OCI-LY3 (cell line): Measurements from ENCODE around the gene SYNPO.

Source experiments
- H2AFZ ChIP-seq: fragments of 200-600, 300-600 bp; shearing (Covaris generic); 2 replicates; pipeline ENCODE4 v1.6.0; 2014; ENCODE audit warnings: antibody characterized with exemption, low read depth, low read length
- H3K27ac ChIP-seq: fragments of 200-600, 300-600 bp; sonication (generic); 2 replicates; pipeline ENCODE4 v1.5.1; 2014; ENCODE audit warnings: mild to moderate bottlenecking, low read length, moderate library complexity, mixed read lengths
- H3K27me3 ChIP-seq: fragments of 200-600, 300-600 bp; sonication (generic); 2 replicates; pipeline ENCODE4 v1.6.1; 2014; ENCODE audit warnings: low read depth, low read length, mixed read lengths
- H3K36me3 ChIP-seq: fragments of 200-600, 300-600 bp; sonication (generic); replicated peaks from 2 replicates; pipeline ENCODE3; 2014; ENCODE audit warnings: low read depth, low read length, mixed read lengths
- H3K4me1 ChIP-seq: fragments of 300-600, 200-600 bp; sonication (generic); 2 replicates; pipeline ENCODE4 v1.6.1; 2014; ENCODE audit warnings: low read length, mixed read lengths
- H3K4me2 ChIP-seq: fragments of 200-600, 300-600 bp; sonication (generic); 2 replicates; pipeline ENCODE4 v1.6.1; 2014; ENCODE audit warnings: low read length, mixed read lengths
- H3K4me3 ChIP-seq: fragments of 300-600, 200-600 bp; sonication (generic); 2 replicates; pipeline ENCODE4 v1.5.1; 2014; ENCODE audit warnings: antibody characterized with exemption, mild to moderate bottlenecking, low read length, moderate library complexity
- H3K79me2 ChIP-seq: fragments of 300-600, 200-600 bp; shearing (Covaris generic); 2 replicates; pipeline ENCODE4 v1.6.1; 2014; ENCODE audit warnings: mild to moderate bottlenecking, low read length, mixed read lengths
- H3K9ac ChIP-seq: fragments of 300-600, 200-600 bp; shearing (Covaris generic); 2 replicates; pipeline ENCODE4 v1.6.0; 2014; ENCODE audit warnings: mild to moderate bottlenecking, low read length, moderate library complexity
- H3K9me3 ChIP-seq: fragments of 200-600, 300-600 bp; shearing (Covaris generic); 2 replicates; pipeline ENCODE4 v1.6.1; 2014; ENCODE audit warnings: low read length, mixed read lengths; ENCODE audit not compliant: insufficient read depth
- H4K20me1 ChIP-seq: fragments of 200-600, 300-600 bp; sonication (generic); 2 replicates; pipeline ENCODE4 v1.6.1; 2016; ENCODE audit warnings: low read length, mixed read lengths; ENCODE audit not compliant: insufficient read depth
- EZH2phosphoT487 ChIP-seq: fragments of 200-600 bp; shearing (Covaris generic); IDR thresholded peaks from 2 replicates; pipeline ENCODE4 v1.6.1; 2018; ENCODE audit warnings: antibody characterized with exemption, mixed run types, low read depth
- TF ChIP-seq, protein P1 (sequence below): fragments of 200-600, 300-600 bp; sonication (generic); IDR thresholded peaks from 2 replicates; pipeline ENCODE4 v1.5.1; 2014; ENCODE audit warnings: antibody characterized with exemption, low read length, low read depth

Gene SYNPO

DNA sequence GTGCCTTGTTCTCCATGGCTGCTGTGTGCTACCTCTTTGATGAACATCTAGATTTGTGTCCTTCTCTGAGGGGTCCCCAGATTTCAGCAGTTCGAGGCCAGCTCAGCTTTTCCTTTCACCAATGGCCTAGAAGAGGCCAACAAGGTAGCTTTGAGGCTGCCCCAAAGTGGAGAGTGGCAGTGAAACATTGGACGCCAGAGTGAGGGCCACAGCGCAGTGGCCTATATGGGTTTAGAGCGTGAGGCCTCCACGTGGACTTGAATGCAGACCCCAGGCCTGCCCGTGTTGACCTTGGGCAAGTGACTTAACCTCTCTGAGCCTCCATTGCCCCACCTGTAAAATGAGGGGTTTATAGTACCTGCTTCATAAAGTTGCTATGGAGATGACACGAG is 32.4 kb downstream of the SYNPO start:
- no peaks in the 10 kb centered on the region for H3K9me3 ChIP-seq
- H3K27ac ChIP-seq = no peak overlapping the region
- no peaks in the 10 kb centered on the region for H3K79me2 ChIP-seq
- H3K4me1 ChIP-seq = no peaks in the 10 kb centered on the region
- no peaks in the 10 kb centered on the region for H3K36me3 ChIP-seq
- no peaks in the 10 kb centered on the region for H4K20me1 ChIP-seq
- H3K27me3 ChIP-seq = no peaks in the 10 kb centered on the region
- H3K9ac ChIP-seq = no peak overlapping the region
- no peak overlapping the region for H3K4me3 ChIP-seq
- no peak overlapping the region for H3K4me2 ChIP-seq
- H2AFZ ChIP-seq = no peak overlapping the region
- TF ChIP-seq, protein P1, sequence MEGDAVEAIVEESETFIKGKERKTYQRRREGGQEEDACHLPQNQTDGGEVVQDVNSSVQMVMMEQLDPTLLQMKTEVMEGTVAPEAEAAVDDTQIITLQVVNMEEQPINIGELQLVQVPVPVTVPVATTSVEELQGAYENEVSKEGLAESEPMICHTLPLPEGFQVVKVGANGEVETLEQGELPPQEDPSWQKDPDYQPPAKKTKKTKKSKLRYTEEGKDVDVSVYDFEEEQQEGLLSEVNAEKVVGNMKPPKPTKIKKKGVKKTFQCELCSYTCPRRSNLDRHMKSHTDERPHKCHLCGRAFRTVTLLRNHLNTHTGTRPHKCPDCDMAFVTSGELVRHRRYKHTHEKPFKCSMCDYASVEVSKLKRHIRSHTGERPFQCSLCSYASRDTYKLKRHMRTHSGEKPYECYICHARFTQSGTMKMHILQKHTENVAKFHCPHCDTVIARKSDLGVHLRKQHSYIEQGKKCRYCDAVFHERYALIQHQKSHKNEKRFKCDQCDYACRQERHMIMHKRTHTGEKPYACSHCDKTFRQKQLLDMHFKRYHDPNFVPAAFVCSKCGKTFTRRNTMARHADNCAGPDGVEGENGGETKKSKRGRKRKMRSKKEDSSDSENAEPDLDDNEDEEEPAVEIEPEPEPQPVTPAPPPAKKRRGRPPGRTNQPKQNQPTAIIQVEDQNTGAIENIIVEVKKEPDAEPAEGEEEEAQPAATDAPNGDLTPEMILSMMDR = no peak
- no peak for TF ChIP-seq EZH2phosphoT487

DNA sequence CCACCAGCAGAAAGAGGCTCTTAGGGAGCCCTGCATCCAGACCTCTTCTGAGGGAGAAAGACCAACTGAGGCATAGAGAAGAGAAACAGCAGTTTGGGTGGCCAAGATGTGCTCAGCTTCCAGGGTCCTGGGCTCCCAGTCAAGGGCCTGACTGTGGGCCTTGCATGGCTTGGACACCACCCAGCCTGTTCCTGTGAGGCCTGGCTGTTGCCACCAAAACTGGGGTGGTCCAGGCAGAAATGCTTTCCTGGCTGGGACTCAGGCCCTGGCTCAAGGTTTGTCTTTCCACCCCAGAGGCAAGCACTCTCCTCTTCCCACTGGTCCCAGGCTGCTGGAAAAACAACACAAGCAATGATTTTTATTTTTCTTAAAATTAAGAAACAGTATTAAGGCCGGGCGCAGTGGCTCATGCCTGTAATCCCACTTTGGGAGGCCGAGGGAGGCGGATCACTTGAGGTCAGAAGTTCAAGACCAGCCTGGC is 33.9 kb downstream of the SYNPO start:
- Histone ChIP-seq H3K36me3 (no peaks in the 10 kb centered on the region), H3K27ac (no peak overlapping the region), H3K9ac (no peak overlapping the region), H3K27me3 (no peaks in the 10 kb centered on the region), H4K20me1 (no peaks in the 10 kb centered on the region), H3K4me1 (no peaks in the 10 kb centered on the region), H3K79me2 (no peaks in the 10 kb centered on the region), H2AFZ (no peak overlapping the region), H3K4me2 (no peak overlapping the region), H3K9me3 (no peaks in the 10 kb centered on the region), H3K4me3 (no peak overlapping the region)
- TF ChIP-seq EZH2phosphoT487 = no peak
- TF ChIP-seq, protein P1 = no peak

DNA sequence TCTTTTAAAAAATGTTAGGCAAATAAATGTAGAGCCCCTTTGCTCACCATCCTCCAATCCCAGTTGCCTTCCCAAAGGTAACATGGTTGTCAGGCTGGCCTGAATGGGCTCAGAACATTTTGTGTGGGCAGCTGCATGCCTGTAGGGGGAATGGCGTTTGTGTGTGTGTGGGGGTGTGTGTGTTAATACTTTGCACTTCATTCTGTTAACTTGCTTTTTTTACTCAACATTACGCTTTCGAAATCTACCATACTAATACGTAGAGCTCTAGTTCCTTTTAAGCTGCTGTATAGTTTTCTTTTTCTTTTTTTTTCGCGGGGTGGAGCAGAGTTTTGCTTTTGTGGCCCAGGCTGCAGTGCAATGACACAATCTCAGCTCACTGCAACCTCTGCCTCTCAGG is 34.6 kb downstream of the SYNPO start:
- Histone ChIP-seq H3K9me3 (no peaks in the 10 kb centered on the region), H3K4me1 (no peaks in the 10 kb centered on the region), H3K36me3 (no peaks in the 10 kb centered on the region), H3K27ac (no peak overlapping the region), H3K4me3 (no peak overlapping the region), H3K4me2 (no peak overlapping the region), H2AFZ (no peak overlapping the region), H3K79me2 (no peaks in the 10 kb centered on the region), H4K20me1 (no peaks in the 10 kb centered on the region), H3K27me3 (no peaks in the 10 kb centered on the region), H3K9ac (no peak overlapping the region)
- TF ChIP-seq, protein P1 = no peak
- no peak for TF ChIP-seq EZH2phosphoT487

DNA sequence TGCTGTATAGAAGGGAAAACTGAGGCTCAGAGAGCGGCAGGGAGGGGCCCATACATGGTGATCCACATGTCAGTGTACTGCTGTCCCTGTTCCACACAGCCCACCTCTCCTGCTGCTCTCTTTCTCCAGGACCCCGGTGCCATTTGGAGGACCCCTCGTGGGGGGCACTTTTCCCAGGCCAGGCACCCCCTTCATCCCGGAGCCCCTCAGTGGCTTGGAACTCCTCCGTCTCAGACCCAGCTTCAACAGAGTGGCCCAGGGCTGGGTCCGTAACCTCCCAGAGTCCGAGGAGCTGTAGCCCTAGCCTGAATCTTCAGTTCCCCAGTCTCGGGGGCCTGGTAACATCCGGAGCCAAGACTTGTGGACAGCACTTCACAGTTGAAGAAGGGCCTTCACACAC is 36.1 kb downstream of the SYNPO start:
- no peaks in the 10 kb centered on the region for H3K36me3 ChIP-seq
- H3K4me1 ChIP-seq = no peaks in the 10 kb centered on the region
- no peaks in the 10 kb centered on the region for H3K79me2 ChIP-seq
- H3K27ac ChIP-seq = no peak overlapping the region
- H3K4me3 ChIP-seq = no peak overlapping the region
- no peak overlapping the region for H3K4me2 ChIP-seq
- no peak overlapping the region for H2AFZ ChIP-seq
- no peaks in the 10 kb centered on the region for H4K20me1 ChIP-seq
- no peaks in the 10 kb centered on the region for H3K27me3 ChIP-seq
- H3K9ac ChIP-seq = no peak overlapping the region
- no peaks in the 10 kb centered on the region for H3K9me3 ChIP-seq
- no peak for TF ChIP-seq EZH2phosphoT487
- TF ChIP-seq, protein P1 = no peak
